Activated CD8-positive, alpha-beta memory T cell treated with anti-CD3 and anti-CD28 coated beads, Interleukin-2, amount 50 U/mL, for 48 hours (primary cell): ENCODE data around the gene PLXNB1.

Source experiments
- DNase-seq: peaks from one replicate; pipeline ENCODE4 v3.0.0-alpha.2; 2020

The PLXNB1 gene

DNA sequence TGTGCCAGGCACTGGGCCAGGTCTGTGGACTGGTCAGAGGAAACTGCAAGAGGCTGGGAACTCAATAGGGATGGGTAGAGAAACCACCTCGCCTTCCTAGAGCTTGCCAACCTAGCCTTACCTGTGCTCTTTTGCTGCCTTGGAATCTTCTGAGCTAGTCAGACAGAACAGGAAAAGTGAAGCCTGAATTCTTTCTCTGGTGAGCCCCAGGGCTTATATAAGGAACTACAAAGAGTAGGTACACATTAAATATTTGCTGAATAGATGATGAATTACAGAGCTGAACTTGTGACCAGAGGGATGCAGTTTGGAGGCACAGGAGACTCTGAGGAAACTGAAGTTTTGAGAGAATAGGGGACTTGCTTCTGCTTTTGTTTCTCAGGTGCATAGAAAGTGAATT, 73.5 kb downstream of the PLXNB1 start:
- no peak for DNase-seq

GRCh38 chr3:48353987-48354386, 75.9 kb downstream of the PLXNB1 start:
- DNase-seq = no peak
